Measurements from ENCODE around the gene WDR7. TPM values are rescaled to one million over a fixed set of nuclear protein-coding genes. Genes with fewer than 3 reads are reported as not detected.
A peak's percentile ranks its signal among the peaks of the same experiment; 100 is the strongest.

The WDR7 gene
- total and polyA plus RNA-seq, 5 donors from 2014 or later: 27.8 to 76.4 (median 31.0) TPM

DNA sequence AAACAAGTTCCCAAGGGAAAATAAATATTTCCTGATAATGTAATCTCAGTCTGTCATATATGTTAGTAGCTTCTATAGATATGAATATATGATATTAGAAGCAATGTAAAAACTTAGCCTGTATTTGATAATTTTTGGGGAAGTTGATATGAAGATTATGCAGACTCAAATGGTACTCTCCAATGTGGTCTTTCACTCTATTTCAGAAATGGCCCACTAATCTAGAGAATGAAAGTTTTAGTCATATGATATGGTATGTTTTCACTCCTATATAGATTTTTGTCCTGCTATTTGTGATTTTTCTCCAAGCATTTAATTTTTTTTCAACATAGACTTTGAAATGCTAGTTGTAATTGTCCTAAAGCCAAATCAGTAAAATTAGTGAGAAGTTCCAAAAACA lies 259.1 kb downstream of the WDR7 start:
- no peak overlapping the region for H3K27ac Mint-ChIP-seq
- no peak overlapping the region for H3K4me3 Mint-ChIP-seq

DNA sequence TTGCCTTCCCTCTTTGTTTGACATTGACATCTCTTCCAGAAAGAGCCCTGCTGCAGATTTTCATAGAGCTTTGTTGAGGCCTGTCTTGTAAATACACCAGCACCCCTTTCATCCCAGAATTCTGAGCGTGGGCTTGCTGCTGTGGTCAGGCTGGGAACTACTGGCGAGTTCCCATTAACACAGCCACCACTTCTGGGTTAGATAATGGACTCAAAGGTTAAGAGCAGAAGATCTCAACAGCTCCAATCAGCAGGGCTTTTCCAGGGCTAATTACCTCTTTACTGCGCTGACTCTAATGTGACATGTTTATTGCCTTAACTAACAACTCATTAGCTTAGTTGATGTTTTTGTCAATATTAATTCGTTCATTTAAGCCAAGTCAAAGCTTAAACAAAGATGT lies 259.8 kb downstream of the WDR7 start:
- H3K27ac Mint-ChIP-seq: no peak overlapping the region
- no peak for ATAC-seq (ENCODE audit: low read depth in 2 of 2)

More for the DNA sequence above, 259.1 kb downstream of the WDR7 start:
- no peaks in the 10 kb centered on the region for H3K9me3 ChIP-seq (ENCODE audit: control insufficient read depth in 2 of 2, low read length in 2 of 2)
- no peaks in the 10 kb centered on the region for H3K4me1 ChIP-seq (ENCODE audit: control insufficient read depth, insufficient read depth, low read length, poor library complexity, severe bottlenecking)
- H3K27me3 ChIP-seq (ENCODE audit: control insufficient read depth, insufficient read depth, low read length): no peaks in the 10 kb centered on the region
- peaks cover 5 to 12% (median 8%) of the 10 kb centered on the region in 4 donors for H3K4me1 Mint-ChIP-seq
- H3K27me3 Mint-ChIP-seq: no peaks in the 10 kb centered on the region
- H3K9me3 Mint-ChIP-seq: peaks cover 0 to 2% (median 0%) of the 10 kb centered on the region in 7 donors
- H3K36me3 Mint-ChIP-seq: peaks cover 37% of the 10 kb centered on the region
- no peak overlapping the region for H3K4me3 ChIP-seq (ENCODE audit: low read depth, low read length)
- H3K27ac ChIP-seq (ENCODE audit: insufficient read depth, low read length, poor library complexity, severe bottlenecking): no peak overlapping the region
- H3K36me3 ChIP-seq (ENCODE audit: control insufficient read depth, insufficient read depth, low read length): no peaks in the 10 kb centered on the region
- no peak for DNase-seq
- no peak for ATAC-seq (ENCODE audit: low read depth in 2 of 2)

DNA sequence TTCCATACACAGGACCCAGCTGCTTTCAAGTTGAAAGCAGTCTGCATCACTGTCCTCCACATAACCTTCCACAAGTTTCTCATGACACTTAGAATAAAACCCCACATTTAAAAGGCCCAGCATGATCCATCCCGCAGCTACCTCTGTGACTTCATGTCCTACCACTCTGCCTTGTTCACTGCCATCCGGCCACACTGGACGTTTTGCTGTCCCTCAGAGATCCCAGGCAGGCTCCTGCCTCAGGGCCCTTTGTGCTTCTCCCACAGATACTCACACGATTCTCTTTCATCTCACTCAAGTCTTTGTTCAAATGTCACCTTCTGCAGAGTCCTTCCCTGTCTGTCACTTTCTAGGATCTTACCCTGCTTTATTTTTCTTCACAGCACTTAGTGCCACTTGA lies 262.8 kb downstream of the WDR7 start:
- DNase-seq (no peak), ATAC-seq (ENCODE audit: low read depth in 2 of 2) (no peak)
- H3K9me3 Mint-ChIP-seq: peaks cover 0 to 2% (median 0%) of the 10 kb centered on the region in 7 donors
- H3K4me3 ChIP-seq (ENCODE audit: low read depth, low read length): no peak overlapping the region
- H3K36me3 Mint-ChIP-seq: peaks cover 31% of the 10 kb centered on the region
- no peaks in the 10 kb centered on the region for H3K4me1 ChIP-seq (ENCODE audit: control insufficient read depth, insufficient read depth, low read length, poor library complexity, severe bottlenecking)
- no peaks in the 10 kb centered on the region for H3K27me3 ChIP-seq (ENCODE audit: control insufficient read depth, insufficient read depth, low read length)
- H3K27me3 Mint-ChIP-seq: no peaks in the 10 kb centered on the region
- H3K9me3 ChIP-seq (ENCODE audit: control insufficient read depth in 2 of 2, low read length in 2 of 2): no peaks in the 10 kb centered on the region
- peaks cover 2 to 17% (median 7%) of the 10 kb centered on the region in 4 donors for H3K4me1 Mint-ChIP-seq
- H3K27ac Mint-ChIP-seq: peak overlapping the region in 1 of 3 donors; percentile 6
- H3K36me3 ChIP-seq (ENCODE audit: control insufficient read depth, insufficient read depth, low read length): no peaks in the 10 kb centered on the region
- no peak overlapping the region for H3K27ac ChIP-seq (ENCODE audit: insufficient read depth, low read length, poor library complexity, severe bottlenecking)
- no peak overlapping the region for H3K4me3 Mint-ChIP-seq

More for the DNA sequence above, 259.8 kb downstream of the WDR7 start:
- Histone ChIP-seq H3K4me3 (ENCODE audit: low read depth, low read length) (no peak overlapping the region), H3K36me3 (ENCODE audit: control insufficient read depth, insufficient read depth, low read length) (no peaks in the 10 kb centered on the region), H3K9me3 (ENCODE audit: control insufficient read depth in 2 of 2, low read length in 2 of 2) (no peaks in the 10 kb centered on the region), H3K4me1 (ENCODE audit: control insufficient read depth, insufficient read depth, low read length, poor library complexity, severe bottlenecking) (no peaks in the 10 kb centered on the region), H3K27me3 (ENCODE audit: control insufficient read depth, insufficient read depth, low read length) (no peaks in the 10 kb centered on the region), H3K27ac (ENCODE audit: insufficient read depth, low read length, poor library complexity, severe bottlenecking) (no peak overlapping the region)
- Mint-ChIP-seq H3K4me1 (peaks cover 5 to 12% (median 8%) of the 10 kb centered on the region in 4 donors), H3K4me3 (no peak overlapping the region), H3K9me3 (peaks cover 0 to 2% (median 0%) of the 10 kb centered on the region in 7 donors), H3K36me3 (peaks cover 41% of the 10 kb centered on the region), H3K27me3 (no peaks in the 10 kb centered on the region)
- DNase-seq: no peak

DNA sequence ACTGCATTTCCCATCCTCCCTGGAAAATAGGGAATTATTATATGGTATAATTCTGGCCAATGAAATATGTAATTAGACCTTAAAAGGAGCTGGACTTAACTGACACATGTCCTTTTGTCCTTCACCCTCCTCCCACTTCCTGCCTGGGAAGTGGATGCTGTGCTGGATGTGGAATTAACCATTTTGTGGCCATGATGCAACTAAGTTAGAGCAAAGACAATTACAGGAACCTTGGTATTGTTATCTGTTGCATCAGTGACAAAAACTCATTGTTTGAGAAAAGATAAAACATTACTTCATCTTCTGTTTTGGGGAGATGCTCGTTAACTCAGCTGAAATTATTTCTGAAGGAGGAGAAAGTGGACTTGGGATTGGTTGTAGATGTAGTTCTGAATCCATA lies 268.0 kb downstream of the WDR7 start:
- no peak overlapping the region for H3K4me3 Mint-ChIP-seq
- Histone ChIP-seq H3K36me3 (ENCODE audit: control insufficient read depth, insufficient read depth, low read length) (no peaks in the 10 kb centered on the region), H3K27ac (ENCODE audit: insufficient read depth, low read length, poor library complexity, severe bottlenecking) (no peak overlapping the region), H3K4me1 (ENCODE audit: control insufficient read depth, insufficient read depth, low read length, poor library complexity, severe bottlenecking) (no peaks in the 10 kb centered on the region), H3K4me3 (ENCODE audit: low read depth, low read length) (no peak overlapping the region), H3K27me3 (ENCODE audit: control insufficient read depth, insufficient read depth, low read length) (no peaks in the 10 kb centered on the region), H3K9me3 (ENCODE audit: control insufficient read depth in 2 of 2, low read length in 2 of 2) (no peaks in the 10 kb centered on the region)
- no peak for DNase-seq
- H3K9me3 Mint-ChIP-seq: peaks cover 0 to 2% (median 0%) of the 10 kb centered on the region in 7 donors
- peaks cover 10 to 21% (median 12%) of the 10 kb centered on the region in 4 donors for H3K4me1 Mint-ChIP-seq
- peaks cover 18% of the 10 kb centered on the region for H3K36me3 Mint-ChIP-seq
- no peak for ATAC-seq (ENCODE audit: low read depth in 2 of 2)
- H3K27ac Mint-ChIP-seq: no peak overlapping the region
- H3K27me3 Mint-ChIP-seq: no peaks in the 10 kb centered on the region

DNA sequence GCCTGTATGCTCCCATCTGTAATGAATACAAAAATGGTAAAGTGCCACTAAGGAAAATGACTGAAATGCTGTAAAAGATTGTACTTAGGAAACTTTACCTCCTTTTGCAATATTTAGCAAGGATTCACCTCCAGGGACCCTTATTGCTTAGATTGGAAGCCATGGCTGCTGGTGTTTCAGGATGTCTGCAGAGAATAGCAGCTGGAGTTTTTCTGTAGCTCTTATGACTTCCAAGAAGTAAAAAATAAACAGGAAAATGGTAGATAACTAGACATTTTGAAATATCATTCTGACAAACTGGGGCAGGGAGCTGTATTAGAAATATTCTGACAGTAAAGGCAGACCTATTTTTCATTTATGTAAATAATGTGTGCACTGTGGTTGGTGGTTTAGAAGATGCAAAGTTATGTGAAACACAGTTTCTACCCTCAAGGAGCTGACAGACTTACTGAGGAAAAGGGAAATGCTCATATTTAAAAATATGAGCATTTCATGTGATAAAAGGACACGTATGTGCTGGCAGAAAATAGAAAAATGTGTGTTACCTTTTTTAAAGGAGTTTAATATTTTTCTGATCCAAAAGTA lies 270.8 kb downstream of the WDR7 start:
- Mint-ChIP-seq H3K27me3 (no peaks in the 10 kb centered on the region), H3K4me3 (no peak overlapping the region), H3K36me3 (peaks cover 31% of the 10 kb centered on the region), H3K4me1 (peaks cover 10 to 16% (median 13%) of the 10 kb centered on the region in 4 donors), H3K27ac (peak overlapping the region in 1 of 3 donors; percentile 30), H3K9me3 (no peaks in the 10 kb centered on the region)
- no peak overlapping the region for H3K27ac ChIP-seq (ENCODE audit: insufficient read depth, low read length, poor library complexity, severe bottlenecking)
- no peaks in the 10 kb centered on the region for H3K27me3 ChIP-seq (ENCODE audit: control insufficient read depth, insufficient read depth, low read length)
- no peaks in the 10 kb centered on the region for H3K9me3 ChIP-seq (ENCODE audit: control insufficient read depth in 2 of 2, low read length in 2 of 2)
- H3K4me3 ChIP-seq (ENCODE audit: low read depth, low read length): no peak overlapping the region
- peak in 1 of 3 donors; percentile 24 for DNase-seq
- peaks cover 4% of the 10 kb centered on the region for H3K36me3 ChIP-seq (ENCODE audit: control insufficient read depth, insufficient read depth, low read length)
- no peaks in the 10 kb centered on the region for H3K4me1 ChIP-seq (ENCODE audit: control insufficient read depth, insufficient read depth, low read length, poor library complexity, severe bottlenecking)
- no peak for ATAC-seq (ENCODE audit: low read depth in 2 of 2)

DNA sequence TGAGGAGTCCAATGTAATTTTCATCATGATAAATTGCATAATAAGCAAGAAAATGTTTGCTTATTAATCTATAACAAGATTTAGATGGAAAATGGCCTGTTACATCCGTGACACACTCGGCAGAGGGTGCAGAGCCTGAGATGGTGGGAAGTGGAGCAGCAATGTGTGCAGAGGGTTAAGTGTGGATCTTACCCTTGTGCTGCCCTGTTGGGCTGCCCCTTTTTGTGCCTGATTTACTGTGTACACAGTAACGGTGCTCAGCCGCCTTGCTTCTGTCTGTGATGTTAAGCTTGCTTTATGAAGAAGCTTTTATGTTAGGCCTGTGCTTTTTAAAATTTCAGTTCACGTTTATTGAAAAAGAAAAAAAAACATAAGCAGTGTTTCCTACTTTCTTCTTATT lies 275.6 kb downstream of the WDR7 start:
- no peaks in the 10 kb centered on the region for H3K27me3 Mint-ChIP-seq

DNA sequence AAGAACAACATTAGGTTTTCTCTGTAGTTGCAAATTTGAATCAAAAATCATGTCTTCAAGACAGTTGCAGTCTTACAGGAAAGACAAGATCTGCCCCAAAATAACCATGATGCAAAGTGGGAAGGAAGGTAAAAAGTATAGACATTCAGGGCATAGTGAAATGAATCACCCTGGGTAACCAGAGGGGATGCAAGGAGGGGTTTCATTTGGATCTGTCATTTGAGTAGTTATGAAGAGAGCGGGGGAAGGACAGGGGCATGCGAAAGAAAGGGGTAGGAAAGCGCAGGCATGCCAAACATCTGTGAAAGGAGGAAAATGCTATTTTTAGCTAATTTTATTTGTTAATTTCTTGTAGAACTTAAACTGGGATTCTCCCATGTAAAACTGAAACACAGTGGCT lies 276.6 kb downstream of the WDR7 start:
- ATAC-seq (ENCODE audit: low read depth in 2 of 2) (no peak), DNase-seq (no peak)
- Histone ChIP-seq H3K36me3 (ENCODE audit: control insufficient read depth, insufficient read depth, low read length) (peaks cover 20% of the 10 kb centered on the region), H3K4me3 (ENCODE audit: low read depth, low read length) (no peak overlapping the region), H3K27me3 (ENCODE audit: control insufficient read depth, insufficient read depth, low read length) (no peaks in the 10 kb centered on the region), H3K9me3 (ENCODE audit: control insufficient read depth in 2 of 2, low read length in 2 of 2) (no peaks in the 10 kb centered on the region), H3K4me1 (ENCODE audit: control insufficient read depth, insufficient read depth, low read length, poor library complexity, severe bottlenecking) (no peaks in the 10 kb centered on the region), H3K27ac (ENCODE audit: insufficient read depth, low read length, poor library complexity, severe bottlenecking) (no peak overlapping the region)
- no peaks in the 10 kb centered on the region for H3K9me3 Mint-ChIP-seq
- peak overlapping the region in 1 of 3 donors; percentile 8 for H3K27ac Mint-ChIP-seq
- peaks cover 0 to 15% (median 2%) of the 10 kb centered on the region in 4 donors for H3K4me1 Mint-ChIP-seq
- peaks cover 62% of the 10 kb centered on the region for H3K36me3 Mint-ChIP-seq
- no peaks in the 10 kb centered on the region for H3K27me3 Mint-ChIP-seq
- no peak overlapping the region for H3K4me3 Mint-ChIP-seq

More for the DNA sequence above, 275.6 kb downstream of the WDR7 start:
- ATAC-seq (ENCODE audit: low read depth in 2 of 2) (no peak), DNase-seq (no peak)
- H3K9me3 ChIP-seq (ENCODE audit: control insufficient read depth in 2 of 2, low read length in 2 of 2): no peaks in the 10 kb centered on the region
- H3K4me3 ChIP-seq (ENCODE audit: low read depth, low read length): no peak overlapping the region
- Mint-ChIP-seq H3K4me1 (peaks cover 2 to 20% (median 5%) of the 10 kb centered on the region in 4 donors), H3K9me3 (no peaks in the 10 kb centered on the region), H3K4me3 (no peak overlapping the region), H3K36me3 (peaks cover 55% of the 10 kb centered on the region), H3K27ac (no peak overlapping the region)
- H3K27me3 ChIP-seq (ENCODE audit: control insufficient read depth, insufficient read depth, low read length): no peaks in the 10 kb centered on the region
- peaks cover 10% of the 10 kb centered on the region for H3K36me3 ChIP-seq (ENCODE audit: control insufficient read depth, insufficient read depth, low read length)
- no peaks in the 10 kb centered on the region for H3K4me1 ChIP-seq (ENCODE audit: control insufficient read depth, insufficient read depth, low read length, poor library complexity, severe bottlenecking)
- H3K27ac ChIP-seq (ENCODE audit: insufficient read depth, low read length, poor library complexity, severe bottlenecking): no peak overlapping the region

DNA sequence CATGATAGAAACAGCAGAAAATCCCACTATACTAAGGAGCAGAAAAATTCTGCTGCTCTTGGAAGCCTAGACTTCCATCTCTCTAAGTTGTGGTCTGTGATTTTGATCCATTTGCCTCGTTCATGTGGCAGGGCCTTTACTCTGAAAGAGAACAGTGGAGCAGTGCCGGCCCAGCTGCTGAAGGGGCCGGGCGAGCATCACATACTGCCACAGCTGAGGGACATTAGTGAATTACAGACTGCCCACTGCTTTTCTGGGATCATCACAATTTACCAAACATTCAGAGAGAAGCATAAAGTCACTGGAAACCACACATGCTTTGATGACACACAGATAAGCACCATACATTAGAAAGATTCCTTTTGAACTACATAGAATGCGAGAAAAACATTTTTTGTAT lies 278.7 kb downstream of the WDR7 start:
- Mint-ChIP-seq H3K4me3 (no peak overlapping the region), H3K27ac (peak overlapping the region in 1 of 3 donors; percentile 27), H3K4me1 (peaks cover 0 to 7% (median 2%) of the 10 kb centered on the region in 4 donors), H3K27me3 (no peaks in the 10 kb centered on the region), H3K9me3 (no peaks in the 10 kb centered on the region), H3K36me3 (peaks cover 60% of the 10 kb centered on the region)
- H3K9me3 ChIP-seq (ENCODE audit: control insufficient read depth in 2 of 2, low read length in 2 of 2): no peaks in the 10 kb centered on the region
- ATAC-seq (ENCODE audit: low read depth in 2 of 2) (no peak), DNase-seq (no peak)
- H3K4me1 ChIP-seq (ENCODE audit: control insufficient read depth, insufficient read depth, low read length, poor library complexity, severe bottlenecking): no peaks in the 10 kb centered on the region
- no peak overlapping the region for H3K4me3 ChIP-seq (ENCODE audit: low read depth, low read length)
- H3K27me3 ChIP-seq (ENCODE audit: control insufficient read depth, insufficient read depth, low read length): no peaks in the 10 kb centered on the region
- no peak overlapping the region for H3K27ac ChIP-seq (ENCODE audit: insufficient read depth, low read length, poor library complexity, severe bottlenecking)
- peaks cover 18% of the 10 kb centered on the region for H3K36me3 ChIP-seq (ENCODE audit: control insufficient read depth, insufficient read depth, low read length)

Data from CD4-positive, CD25-positive, alpha-beta regulatory T cell (primary cell).